Ascending aorta (tissue), 2 donors: ENCODE data around the gene PAPPA. TPM values are rescaled to one million over a fixed set of nuclear protein-coding genes. Genes with fewer than 3 reads are reported as not detected.

ENCODE experiments used
- DNase-seq, 2 donors: peaks; one replicate each; pipeline ENCODE4 v3.0.0-alpha.2; 2019; ENCODE audit warnings: low spot score in 2 of 2
- H3K27ac ChIP-seq, 2 donors: fragments of 200-600 bp; sonication (generic); one replicate each; pipeline ENCODE4 v1.5.1; 2016 to 2017; ENCODE audit warnings: mild to moderate bottlenecking in 1 of 2
- H3K27me3 ChIP-seq: fragments of 200-600 bp; sonication (generic); one replicate; pipeline ENCODE4 v1.5.1; 2017
- H3K36me3 ChIP-seq, 2 donors: fragments of 200-600 bp; sonication (generic); one replicate each; pipeline ENCODE4 v1.5.1; 2016
- H3K4me1 ChIP-seq, 2 donors: fragments of 200-600 bp; sonication (generic); one replicate each; pipeline ENCODE4 v1.5.1; 2016 to 2017; ENCODE audit warnings: mild to moderate bottlenecking in 1 of 2
- H3K4me3 ChIP-seq, 2 donors: fragments of 200-600 bp; sonication (generic); one replicate each; pipeline ENCODE4 v1.5.1; 2016 to 2017; ENCODE audit warnings: mild to moderate bottlenecking in 1 of 2
- H3K9me3 ChIP-seq, 2 donors: fragments of 200-600 bp; sonication (generic); one replicate each; pipeline ENCODE4 v1.5.1; 2016
- CTCF ChIP-seq, 3 experiments: fragments of 200-600 bp in 2 of 3; fragments of 450-650 bp in 1 of 3; sonication (generic) in 2 of 3; IDR thresholded peaks; one replicate each; pipeline ENCODE4 v1.5.1; 2016 to 2019; ENCODE audit warnings: antibody characterized with exemption in 3 of 3, mild to moderate bottlenecking in 1 of 3, moderate library complexity in 1 of 3
- intact Hi-C: fragments of 100-400 bp; cut with DNase I; formaldehyde crosslinking; loops from one replicate; pipeline ENCODE4 v1.15.1; 2023
- total RNA-seq: library from RNA; depleted of rRNA; stranded (reverse); fragments of >200 nt; gene quantifications from one replicate; pipeline ENCODE4 v1.1.0, GENCODE V29; 2016

PAPPA gene
- total RNA-seq, 1 donor from 2014 or later = 6.0 TPM

GRCh38 chr9:116393198-116393597 is 239.6 kb downstream of the PAPPA start:
- Histone ChIP-seq H3K4me1 (no peaks in the 10 kb centered on the region), H3K36me3 (peaks cover 5 to 28% of the 10 kb centered on the region in 2 donors), H3K9me3 (no peaks in the 10 kb centered on the region), H3K27me3 (no peaks in the 10 kb centered on the region), H3K27ac (no peak overlapping the region), H3K4me3 (no peak overlapping the region)
- no peak for TF ChIP-seq CTCF (IDR thresholded peaks at IDR 0.05)
- DNase-seq = no peak
- intact Hi-C loops = no loop called here

- Histone ChIP-seq H3K9me3 (no peaks in the 10 kb centered on the region), H3K4me1 (no peaks in the 10 kb centered on the region), H3K27ac (no peak overlapping the region), H3K27me3 (no peaks in the 10 kb centered on the region), H3K4me3 (no peak overlapping the region), H3K36me3 (peaks cover 5 to 28% of the 10 kb centered on the region in 2 donors)
- DNase-seq = no peak
- no peak for TF ChIP-seq CTCF (IDR thresholded peaks at IDR 0.05)
- intact Hi-C loops = no loop called here
Measured at GRCh38 chr9:116394070-116394469, 240.5 kb downstream of the PAPPA start.

GRCh38 chr9:116394894-116395698 is 241.5 kb downstream of the PAPPA start:
- H3K27me3 ChIP-seq = no peaks in the 10 kb centered on the region
- no peak for DNase-seq
- H3K4me3 ChIP-seq = no peak overlapping the region
- H3K9me3 ChIP-seq = no peaks in the 10 kb centered on the region
- intact Hi-C loops = no loop called here
- H3K4me1 ChIP-seq = no peaks in the 10 kb centered on the region
- TF ChIP-seq CTCF (IDR thresholded peaks at IDR 0.05) = no peak
- no peak overlapping the region for H3K27ac ChIP-seq
- peaks cover 5 to 25% of the 10 kb centered on the region in 2 donors for H3K36me3 ChIP-seq

- Histone ChIP-seq H3K27me3 (no peaks in the 10 kb centered on the region), H3K4me3 (no peak overlapping the region), H3K27ac (no peak overlapping the region), H3K36me3 (peaks cover 5 to 22% of the 10 kb centered on the region in 2 donors), H3K9me3 (no peaks in the 10 kb centered on the region), H3K4me1 (no peaks in the 10 kb centered on the region)
- no peak for DNase-seq
- intact Hi-C loops = no loop called here
- TF ChIP-seq CTCF (IDR thresholded peaks at IDR 0.05) = no peak
Measured at GRCh38 chr9:116395699-116396037, 242.1 kb downstream of the PAPPA start.

- Histone ChIP-seq H3K27ac (no peak overlapping the region), H3K9me3 (no peaks in the 10 kb centered on the region), H3K4me1 (no peaks in the 10 kb centered on the region), H3K27me3 (no peaks in the 10 kb centered on the region), H3K36me3 (no peaks in the 10 kb centered on the region), H3K4me3 (no peak overlapping the region)
- TF ChIP-seq CTCF (IDR thresholded peaks at IDR 0.05) = no peak
- DNase-seq = no peak
- intact Hi-C loops = no loop called here
Measured at GRCh38 chr9:116403171-116403570, 249.6 kb downstream of the PAPPA start.
